ENCODE data around the gene BRD1. TPM values are rescaled to one million over a fixed set of nuclear protein-coding genes. Genes with fewer than 3 reads are reported as not detected.

The BRD1 gene
- total and polyA plus RNA-seq, 2 experiments from 2014 or later: 25.0 to 25.9 TPM

GRCh38 chr22:49775191-49775866, 52.3 kb downstream of the BRD1 start:
- no peak overlapping the region for H3K27ac ChIP-seq

GRCh38 chr22:49774499-49775151, 53.0 kb downstream of the BRD1 start:
- no peak overlapping the region for H3K27ac ChIP-seq
- H2AFZ ChIP-seq: no peak overlapping the region
- no peaks in the 10 kb centered on the region for H3K9me3 ChIP-seq (ENCODE audit: low read depth)
- H3K79me2 ChIP-seq: peaks cover 14% of the 10 kb centered on the region
- H3K27me3 ChIP-seq: no peaks in the 10 kb centered on the region
- H3K9me2 ChIP-seq (replicated peaks; ENCODE audit: insufficient read depth): no peaks in the 10 kb centered on the region
- 93% methylated on average over 19 of the region's 21 CpGs for WGBS (ENCODE audit: low lambda C conversion rate, missing lambda C conversion rate)
- H4K20me1 ChIP-seq (ENCODE audit: insufficient read depth, poor library complexity, severe bottlenecking): peaks cover 30% of the 10 kb centered on the region
- H3K4me2 ChIP-seq: no peak overlapping the region
- DNase-seq (ENCODE audit: low spot score): no peak
- H3K4me3 ChIP-seq: no peak overlapping the region
- TF ChIP-seq EZH2 (IDR thresholded peaks at IDR 0.05; ENCODE audit: borderline replicate concordance): no peak
- TF ChIP-seq EZH2phosphoT487 (IDR thresholded peaks at IDR 0.05; ENCODE audit: low read depth, severe bottlenecking, unreplicated experiment): no peak
- no peak for TF ChIP-seq CTCF (IDR thresholded peaks at IDR 0.05; ENCODE audit: poor library complexity)
- H3K4me1 ChIP-seq (ENCODE audit: insufficient read depth): no peaks in the 10 kb centered on the region
- no peaks in the 10 kb centered on the region for H3K36me3 ChIP-seq (replicated peaks; ENCODE audit: insufficient read depth, low read depth)

More at GRCh38 chr22:49775191-49775866, 52.3 kb downstream of the BRD1 start:
- Histone ChIP-seq H3K9me2 (replicated peaks; ENCODE audit: insufficient read depth) (no peaks in the 10 kb centered on the region), H3K27me3 (no peaks in the 10 kb centered on the region), H3K9me3 (ENCODE audit: low read depth) (no peaks in the 10 kb centered on the region), H4K20me1 (ENCODE audit: insufficient read depth, poor library complexity, severe bottlenecking) (peaks cover 37% of the 10 kb centered on the region), H3K4me2 (no peak overlapping the region), H2AFZ (no peak overlapping the region), H3K4me3 (no peak overlapping the region), H3K4me1 (ENCODE audit: insufficient read depth) (no peaks in the 10 kb centered on the region), H3K36me3 (replicated peaks; ENCODE audit: insufficient read depth, low read depth) (no peaks in the 10 kb centered on the region), H3K79me2 (peaks cover 21% of the 10 kb centered on the region)
- WGBS (ENCODE audit: low lambda C conversion rate, missing lambda C conversion rate): 97% methylated on average over 26 of the region's 26 CpGs
- no peak for DNase-seq (ENCODE audit: low spot score)
- TF ChIP-seq CTCF (IDR thresholded peaks at IDR 0.05; ENCODE audit: poor library complexity): no peak
- TF ChIP-seq EZH2phosphoT487 (IDR thresholded peaks at IDR 0.05; ENCODE audit: low read depth, severe bottlenecking, unreplicated experiment): no peak
- no peak for TF ChIP-seq EZH2 (IDR thresholded peaks at IDR 0.05; ENCODE audit: borderline replicate concordance)

GRCh38 chr22:49774046-49774445, 53.6 kb downstream of the BRD1 start:
- DNase-seq (ENCODE audit: low spot score): no peak
- no peaks in the 10 kb centered on the region for H3K27me3 ChIP-seq
- no peaks in the 10 kb centered on the region for H3K9me2 ChIP-seq (replicated peaks; ENCODE audit: insufficient read depth)
- H3K4me2 ChIP-seq: no peak overlapping the region
- H3K9me3 ChIP-seq (ENCODE audit: low read depth): no peaks in the 10 kb centered on the region
- H2AFZ ChIP-seq: no peak overlapping the region
- H3K27ac ChIP-seq: no peak overlapping the region
- peaks cover 24% of the 10 kb centered on the region for H4K20me1 ChIP-seq (ENCODE audit: insufficient read depth, poor library complexity, severe bottlenecking)
- no peak overlapping the region for H3K4me3 ChIP-seq
- no peaks in the 10 kb centered on the region for H3K4me1 ChIP-seq (ENCODE audit: insufficient read depth)
- no peaks in the 10 kb centered on the region for H3K36me3 ChIP-seq (replicated peaks; ENCODE audit: insufficient read depth, low read depth)
- H3K79me2 ChIP-seq: peaks cover 8% of the 10 kb centered on the region
- TF ChIP-seq EZH2 (IDR thresholded peaks at IDR 0.05; ENCODE audit: borderline replicate concordance) (no peak), EZH2phosphoT487 (IDR thresholded peaks at IDR 0.05; ENCODE audit: low read depth, severe bottlenecking, unreplicated experiment) (no peak), CTCF (IDR thresholded peaks at IDR 0.05; ENCODE audit: poor library complexity) (no peak)
- 96% methylated on average over 21 of the region's 21 CpGs for WGBS (ENCODE audit: low lambda C conversion rate, missing lambda C conversion rate)
